AG08396 (cell line): ENCODE measurements around the gene FHIP1A.
A peak's percentile ranks its signal among the peaks of the same experiment; 100 is the strongest.

Experiments used
- DNase-seq: peaks from one replicate; pipeline ENCODE4 v3.0.0; 2012; ENCODE audit warnings: low spot score, mixed read lengths

FHIP1A gene

GRCh38 chr4:151417766-151418376, 8.9 kb downstream of the FHIP1A start:
- no peak for DNase-seq

GRCh38 chr4:151418385-151418784, 9.4 kb downstream of the FHIP1A start:
- DNase-seq: peak; percentile 55

GRCh38 chr4:151418856-151419255, 9.9 kb downstream of the FHIP1A start:
- no peak for DNase-seq

- DNase-seq: no peak
Observed at GRCh38 chr4:151420250-151420807, 11.4 kb downstream of the FHIP1A start.

GRCh38 chr4:151422854-151423253, 13.9 kb downstream of the FHIP1A start:
- no peak for DNase-seq

GRCh38 chr4:151426513-151426912, 17.5 kb downstream of the FHIP1A start:
- no peak for DNase-seq

GRCh38 chr4:151427266-151427665, 18.3 kb downstream of the FHIP1A start:
- no peak for DNase-seq

- DNase-seq: no peak
Observed at GRCh38 chr4:151428346-151428745, 19.4 kb downstream of the FHIP1A start.

GRCh38 chr4:151429957-151430570, 21.1 kb downstream of the FHIP1A start:
- DNase-seq: no peak

GRCh38 chr4:151430740-151431457, 21.9 kb downstream of the FHIP1A start:
- no peak for DNase-seq

GRCh38 chr4:151431728-151432127, 22.8 kb downstream of the FHIP1A start:
- DNase-seq: no peak

GRCh38 chr4:151432654-151433053, 23.7 kb downstream of the FHIP1A start:
- no peak for DNase-seq

- no peak for DNase-seq
Observed at GRCh38 chr4:151434183-151434860, 25.3 kb downstream of the FHIP1A start.

GRCh38 chr4:151436093-151436518, 27.1 kb downstream of the FHIP1A start:
- no peak for DNase-seq

- DNase-seq: no peak
Observed at GRCh38 chr4:151437505-151437904, 28.5 kb downstream of the FHIP1A start.

GRCh38 chr4:151438154-151438553, 29.2 kb downstream of the FHIP1A start:
- DNase-seq: no peak

GRCh38 chr4:151439320-151439719, 30.3 kb downstream of the FHIP1A start:
- DNase-seq: no peak

- no peak for DNase-seq
Observed at GRCh38 chr4:151442002-151442401, 33.0 kb downstream of the FHIP1A start.

GRCh38 chr4:151443247-151443646, 34.3 kb downstream of the FHIP1A start:
- DNase-seq: no peak

- DNase-seq: no peak
Observed at GRCh38 chr4:151443752-151444151, 34.8 kb downstream of the FHIP1A start.

GRCh38 chr4:151446208-151446607, 37.2 kb downstream of the FHIP1A start:
- DNase-seq: no peak

GRCh38 chr4:151454513-151454912, 45.5 kb downstream of the FHIP1A start:
- DNase-seq: no peak
